Mucosa of descending colon (tissue), 3 donors: ENCODE results near the gene PIEZO2. TPM values are rescaled to one million over a fixed set of nuclear protein-coding genes. Genes with fewer than 3 reads are reported as not detected.

Source experiments
- ATAC-seq: fragments of 200-7000 bp; cut with Tn5 transposase; one replicate; pipeline ENCODE4 v1.9.1; 2020; ENCODE audit warnings: mild to moderate bottlenecking, moderate library complexity
- DNase-seq, 3 donors: peaks; one replicate each; pipeline ENCODE4 v3.0.0-alpha.2; 2020
- H3K36me3 ChIP-seq: fragments of 200-600 bp; one replicate; pipeline ENCODE4 v1.8.0; 2021; ENCODE audit warnings: low read depth, mild to moderate bottlenecking
- H3K4me1 ChIP-seq: fragments of 200-600 bp; one replicate; pipeline ENCODE4 v1.8.0; 2021; ENCODE audit warnings: low read depth, mild to moderate bottlenecking
- H3K4me3 ChIP-seq: fragments of 200-600 bp; one replicate; pipeline ENCODE4 v1.8.0; 2021; ENCODE audit warnings: mild to moderate bottlenecking
- H3K9me3 ChIP-seq: fragments of 200-600 bp; one replicate; pipeline ENCODE4 v1.8.0; 2021; ENCODE audit warnings: mild to moderate bottlenecking
- CTCF ChIP-seq: fragments of 200-600 bp; IDR thresholded peaks from one replicate; pipeline ENCODE4 v1.8.0; 2022; ENCODE audit warnings: antibody characterized with exemption, mild to moderate bottlenecking
- intact Hi-C, 2 donors: fragments of 100-400 bp; cut with DNase I in 1 of 2; cut with micrococcal nuclease in 1 of 2; formaldehyde crosslinking; loops; one replicate each; pipeline versions ENCODE4 v1.11.0 to v1.11.1; 2022; cut with DNase I, micrococcal nuclease
- total RNA-seq, 3 donors: library from RNA; stranded (reverse); fragmentation: NEBNext Ultra II Directional in 2 of 3; extraction: Animal tissue kit (Norgen Biotek cat#: 25700) in 2 of 3; gene quantifications; one replicate each; pipeline versions ENCODE4 v1.2.1 to v1.2.4, GENCODE V29; 2021 to 2023
- donor health status: DM: no; HTN: no; CAD: no; lungs with moderate emphysema.
- donor health status: DM: no; HTN: no; CAD: no.
- donor health status: DM: no; HTN: yes; CAD: no.

PIEZO2 gene
- total RNA-seq, 3 donors from 2014 or later: 1.0 to 18.9 (median 1.4) TPM

- TF ChIP-seq CTCF: no peak
Measured at GRCh38 chr18:10875811-10876210, 273.6 kb downstream of the PIEZO2 start.

GRCh38 chr18:10872304-10872703 is 277.1 kb downstream of the PIEZO2 start:
- Histone ChIP-seq H3K9me3 (no peaks in the 10 kb centered on the region), H3K36me3 (no peaks in the 10 kb centered on the region), H3K4me3 (no peak overlapping the region), H3K4me1 (no peaks in the 10 kb centered on the region)
- intact Hi-C loops: no loop called here
- no peak for TF ChIP-seq CTCF
- ATAC-seq (no peak), DNase-seq (no peak)

More at GRCh38 chr18:10875811-10876210, 273.6 kb downstream of the PIEZO2 start:
- Histone ChIP-seq H3K9me3 (no peaks in the 10 kb centered on the region), H3K36me3 (no peaks in the 10 kb centered on the region), H3K4me1 (no peaks in the 10 kb centered on the region), H3K4me3 (no peak overlapping the region)
- DNase-seq (no peak), ATAC-seq (no peak)
- intact Hi-C loops: no loop called here

GRCh38 chr18:10864722-10865121 is 284.6 kb downstream of the PIEZO2 start:
- intact Hi-C loops: no loop called here
- TF ChIP-seq CTCF: no peak
- no peak for ATAC-seq

GRCh38 chr18:10863026-10863425 is 286.3 kb downstream of the PIEZO2 start:
- H3K4me3 ChIP-seq: no peak overlapping the region
- H3K4me1 ChIP-seq: no peaks in the 10 kb centered on the region
- no peak for TF ChIP-seq CTCF
- ATAC-seq (no peak), DNase-seq (no peak)
- no peaks in the 10 kb centered on the region for H3K36me3 ChIP-seq
- peaks cover 4% of the 10 kb centered on the region for H3K9me3 ChIP-seq
- intact Hi-C loops: no loop called here

More at GRCh38 chr18:10864722-10865121, 284.6 kb downstream of the PIEZO2 start:
- no peak overlapping the region for H3K4me3 ChIP-seq
- peaks cover 4% of the 10 kb centered on the region for H3K9me3 ChIP-seq
- no peaks in the 10 kb centered on the region for H3K4me1 ChIP-seq
- DNase-seq: no peak
- H3K36me3 ChIP-seq: no peaks in the 10 kb centered on the region

- TF ChIP-seq CTCF: no peak
- Histone ChIP-seq H3K4me3 (no peak overlapping the region), H3K36me3 (no peaks in the 10 kb centered on the region), H3K4me1 (no peaks in the 10 kb centered on the region), H3K9me3 (peaks cover 4% of the 10 kb centered on the region)
- intact Hi-C loops: no loop called here
- ATAC-seq (peak; percentile 32), DNase-seq (peak in 1 of 3 donors; percentile 9)
Measured at GRCh38 chr18:10860928-10861327, 288.4 kb downstream of the PIEZO2 start.

- TF ChIP-seq CTCF: no peak
- intact Hi-C loops: no loop called here
- no peaks in the 10 kb centered on the region for H3K36me3 ChIP-seq
- H3K4me1 ChIP-seq: no peaks in the 10 kb centered on the region
- H3K9me3 ChIP-seq: peaks cover 4% of the 10 kb centered on the region
- no peak for ATAC-seq
- no peak for DNase-seq
- no peak overlapping the region for H3K4me3 ChIP-seq
Measured at GRCh38 chr18:10860382-10860781, 289.0 kb downstream of the PIEZO2 start.
